ENCODE results near the gene ZNF658. TPM values are rescaled to one million over a fixed set of nuclear protein-coding genes. Genes with fewer than 3 reads are reported as not detected.
"Not testable (repeated sequence)": the region's sequence is repeated elsewhere in the genome, so short reads cannot be mapped to it uniquely, and the experiment has no call there.

The ZNF658 gene
- total RNA-seq, 1 experiment from 2014 or later: 5.3 TPM

DNA sequence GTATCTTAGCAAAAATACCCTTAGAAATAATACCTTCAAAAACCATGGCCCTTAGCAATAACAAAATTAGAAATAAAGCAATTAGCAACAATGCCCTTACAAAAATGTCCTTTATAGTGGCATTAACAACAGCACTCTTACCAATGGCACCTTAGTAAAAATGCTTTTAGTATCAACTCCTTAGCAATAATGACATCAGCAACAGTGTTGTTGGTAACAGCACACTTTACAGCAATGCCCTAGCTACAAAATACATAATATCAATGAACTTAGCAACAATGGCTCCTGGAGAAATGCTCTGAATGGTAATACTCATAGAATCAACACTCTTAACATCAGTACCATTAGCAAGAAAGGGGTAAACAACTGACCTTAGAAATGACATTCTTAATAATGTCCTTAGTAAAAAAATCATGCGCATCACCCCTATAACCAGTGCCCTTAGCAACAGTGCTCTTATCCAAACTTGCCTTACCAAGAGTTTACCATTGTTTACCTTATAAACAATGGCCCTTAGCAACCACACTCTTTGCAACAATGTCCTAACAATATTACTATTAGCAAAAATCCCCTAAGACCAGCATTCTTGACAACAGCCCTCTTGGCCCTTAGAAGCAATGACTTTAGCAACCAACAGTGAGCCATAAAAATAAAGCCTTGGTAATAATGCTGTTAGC lies 35.8 kb downstream of the ZNF658 start:
- H3K36me3 Mint-ChIP-seq (ENCODE audit: insufficient read depth, unreplicated experiment); H3K27ac Mint-ChIP-seq (ENCODE audit: low read depth, unreplicated experiment); BruUV-seq (replicated peaks); H3K27me3 Mint-ChIP-seq (ENCODE audit: insufficient read depth, unreplicated experiment); intact Hi-C loops (cut with micrococcal nuclease); POLR2A ChIA-PET; DNase-seq (ENCODE audit: unreplicated experiment); H3K4me1 Mint-ChIP-seq (ENCODE audit: insufficient read depth, unreplicated experiment); H3K9me3 Mint-ChIP-seq (ENCODE audit: unreplicated experiment); H3K4me3 Mint-ChIP-seq (ENCODE audit: unreplicated experiment); CTCF ChIA-PET: not testable (repeated sequence)

GRCh38 chr9:66937662-66938061 lies 37.1 kb downstream of the ZNF658 start:
- intact Hi-C loops (cut with micrococcal nuclease); H3K27ac Mint-ChIP-seq (ENCODE audit: low read depth, unreplicated experiment); CTCF ChIA-PET; BruUV-seq (replicated peaks); POLR2A ChIA-PET; H3K4me3 Mint-ChIP-seq (ENCODE audit: unreplicated experiment); DNase-seq (ENCODE audit: unreplicated experiment); H3K36me3 Mint-ChIP-seq (ENCODE audit: insufficient read depth, unreplicated experiment); H3K4me1 Mint-ChIP-seq (ENCODE audit: insufficient read depth, unreplicated experiment); H3K27me3 Mint-ChIP-seq (ENCODE audit: insufficient read depth, unreplicated experiment); H3K9me3 Mint-ChIP-seq (ENCODE audit: unreplicated experiment): not testable (repeated sequence)

- intact Hi-C loops (cut with micrococcal nuclease): not testable (repeated sequence)
Observed at GRCh38 chr9:66938322-66938721, 37.8 kb downstream of the ZNF658 start.

DNA sequence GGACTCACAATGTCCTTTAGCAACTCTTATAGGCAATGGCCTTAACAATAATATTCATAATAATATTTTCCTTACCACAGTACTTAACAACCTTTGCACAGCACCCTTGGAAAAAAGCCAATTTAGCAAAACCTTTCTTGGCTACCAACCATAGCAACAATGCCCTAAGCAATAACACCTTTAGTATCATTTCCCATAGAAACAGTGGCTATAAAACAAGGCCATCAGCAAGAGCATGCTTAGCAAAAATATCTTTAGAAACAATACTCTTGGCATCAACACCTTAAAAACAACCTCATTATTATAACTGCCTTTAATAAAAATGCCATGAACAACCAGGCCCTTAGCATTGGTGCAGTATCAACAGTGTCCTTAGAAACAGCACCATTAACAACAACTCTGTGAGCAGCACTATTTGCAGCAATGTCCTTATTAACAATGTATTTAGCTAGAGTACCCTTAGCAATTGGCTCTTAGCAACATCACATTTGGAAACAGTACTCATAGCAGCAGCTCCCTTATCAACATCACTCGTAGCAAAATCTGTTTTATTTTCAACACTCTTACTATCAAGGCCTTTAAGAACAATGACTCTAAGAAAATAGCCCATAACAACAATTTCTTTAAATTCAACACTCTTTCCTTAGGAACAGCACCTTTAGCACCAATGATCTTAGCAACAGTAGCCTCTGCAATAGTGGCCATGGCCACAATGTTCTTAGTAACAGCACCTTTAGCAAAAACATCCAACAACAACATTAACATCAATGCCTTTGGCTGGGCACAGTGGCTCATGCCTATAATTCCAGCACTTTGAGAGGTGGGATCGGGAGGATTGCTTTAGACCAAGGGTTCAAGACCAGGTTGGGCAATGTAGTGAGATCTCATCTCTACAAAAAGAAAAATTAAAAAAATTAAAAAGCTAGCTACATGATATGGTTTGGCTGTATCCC lies 39.6 kb downstream of the ZNF658 start:
- H3K27ac Mint-ChIP-seq (ENCODE audit: low read depth, unreplicated experiment); H3K36me3 Mint-ChIP-seq (ENCODE audit: insufficient read depth, unreplicated experiment); BruUV-seq (replicated peaks); CTCF ChIA-PET; POLR2A ChIA-PET; intact Hi-C loops (cut with micrococcal nuclease); H3K9me3 Mint-ChIP-seq (ENCODE audit: unreplicated experiment); DNase-seq (ENCODE audit: unreplicated experiment); H3K4me1 Mint-ChIP-seq (ENCODE audit: insufficient read depth, unreplicated experiment); H3K27me3 Mint-ChIP-seq (ENCODE audit: insufficient read depth, unreplicated experiment); H3K4me3 Mint-ChIP-seq (ENCODE audit: unreplicated experiment): not testable (repeated sequence)

More at GRCh38 chr9:66938322-66938721, 37.8 kb downstream of the ZNF658 start:
- CTCF ChIA-PET; H3K27ac Mint-ChIP-seq (ENCODE audit: low read depth, unreplicated experiment); BruUV-seq (replicated peaks); POLR2A ChIA-PET; H3K9me3 Mint-ChIP-seq (ENCODE audit: unreplicated experiment); H3K4me3 Mint-ChIP-seq (ENCODE audit: unreplicated experiment); H3K36me3 Mint-ChIP-seq (ENCODE audit: insufficient read depth, unreplicated experiment); H3K4me1 Mint-ChIP-seq (ENCODE audit: insufficient read depth, unreplicated experiment); DNase-seq (ENCODE audit: unreplicated experiment); H3K27me3 Mint-ChIP-seq (ENCODE audit: insufficient read depth, unreplicated experiment): not testable (repeated sequence)

DNA sequence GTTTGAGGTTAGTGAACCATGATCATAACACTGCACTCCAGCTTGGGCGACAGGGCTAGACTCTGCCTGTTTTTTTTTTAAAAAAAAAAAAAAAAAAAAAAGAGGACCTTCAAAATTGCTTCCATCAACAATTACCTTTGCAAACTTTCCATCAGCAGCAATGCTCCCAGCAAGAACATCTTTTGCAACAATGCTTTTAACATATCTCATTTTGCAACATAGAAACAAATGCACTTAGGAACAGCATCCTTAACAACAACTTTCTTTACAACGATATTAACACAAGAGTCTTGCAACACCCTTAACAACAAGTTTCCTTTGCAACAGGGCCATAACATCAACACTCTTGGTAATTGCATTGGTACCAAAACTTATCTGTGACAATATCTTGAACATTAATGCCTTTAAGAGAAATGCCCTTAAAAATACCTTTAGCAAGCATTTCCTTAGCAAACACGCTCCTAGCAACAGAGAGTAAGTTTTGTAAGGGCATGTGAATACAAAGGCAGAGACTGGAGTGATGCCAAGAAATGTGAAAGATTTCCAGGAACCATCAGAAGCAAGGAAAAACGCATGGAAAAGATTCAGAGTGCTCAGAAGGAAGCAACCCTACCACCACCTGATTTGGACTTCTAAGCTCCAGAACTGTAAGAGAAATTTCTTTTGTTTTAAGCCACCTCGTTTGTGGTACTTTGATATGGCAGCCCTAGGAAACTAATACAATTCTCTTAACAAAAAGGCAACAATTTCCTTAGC lies 42.1 kb downstream of the ZNF658 start:
- H3K36me3 Mint-ChIP-seq (ENCODE audit: insufficient read depth, unreplicated experiment); BruUV-seq (replicated peaks); H3K27ac Mint-ChIP-seq (ENCODE audit: low read depth, unreplicated experiment); POLR2A ChIA-PET; H3K9me3 Mint-ChIP-seq (ENCODE audit: unreplicated experiment); H3K4me3 Mint-ChIP-seq (ENCODE audit: unreplicated experiment); CTCF ChIA-PET; H3K4me1 Mint-ChIP-seq (ENCODE audit: insufficient read depth, unreplicated experiment); H3K27me3 Mint-ChIP-seq (ENCODE audit: insufficient read depth, unreplicated experiment); intact Hi-C loops (cut with micrococcal nuclease): not testable (repeated sequence)
- peak; percentile 59 for DNase-seq (ENCODE audit: unreplicated experiment)

- H3K4me1 Mint-ChIP-seq (ENCODE audit: insufficient read depth, unreplicated experiment); intact Hi-C loops (cut with micrococcal nuclease); DNase-seq (ENCODE audit: unreplicated experiment); H3K9me3 Mint-ChIP-seq (ENCODE audit: unreplicated experiment); POLR2A ChIA-PET; H3K27me3 Mint-ChIP-seq (ENCODE audit: insufficient read depth, unreplicated experiment); H3K27ac Mint-ChIP-seq (ENCODE audit: low read depth, unreplicated experiment); CTCF ChIA-PET; H3K4me3 Mint-ChIP-seq (ENCODE audit: unreplicated experiment); BruUV-seq (replicated peaks); H3K36me3 Mint-ChIP-seq (ENCODE audit: insufficient read depth, unreplicated experiment): not testable (repeated sequence)
Observed at GRCh38 chr9:66952576-66952975, 52.1 kb downstream of the ZNF658 start.

Other genes starting within 250 kb of the ZNF658 start
- not detected in 2 replicates for gene SPATA31A3, start 91.8 kb downstream of the ZNF658 start, total RNA-seq (2022)